OCI-LY7 (cell line): Measurements from ENCODE around the gene MYO3A. TPM values are rescaled to one million over a fixed set of nuclear protein-coding genes. Genes with fewer than 3 reads are reported as not detected.

Source experiments
- BruUV-seq: library from RNA; stranded (reverse); fragments of 400-500 nt; replicated peaks from 2 replicates; lab custom pipeline; 2021; lab: Mats Ljungman, UMichigan
- CTCF ChIA-PET: fragments of 300-600 bp; sonication (Branson Sonifier 250); formaldehyde crosslinking; loops from one replicate; lab custom pipeline; 2022; ENCODE audit warnings: antibody characterized with exemption; ENCODE audit not compliant: unreplicated experiment; lab: Charles Lee
- POLR2A ChIA-PET: fragments of 300-600 bp; sonication (Branson Sonifier 250); formaldehyde crosslinking; loops from one replicate; lab custom pipeline; 2022; ENCODE audit warnings: antibody characterized with exemption; lab: Charles Lee
- DNase-seq: peaks from one replicate; pipeline ENCODE4 v3.0.0-alpha.2; 2015; ENCODE audit warnings: low spot score
- H2AFZ ChIP-seq: fragments of 200-600 bp; sonication (generic), shearing (Covaris generic); 2 replicates; pipeline ENCODE4 v1.6.1; 2014; ENCODE audit warnings: mild to moderate bottlenecking, antibody characterized with exemption, low read length, moderate library complexity
- H3K27ac ChIP-seq: fragments of 200-600 bp; sonication (generic); 2 replicates; pipeline ENCODE4 v1.5.1; 2014; ENCODE audit warnings: mixed run types, low read depth, mild to moderate bottlenecking, moderate library complexity, low read length, inconsistent platforms; ENCODE audit not compliant: poor library complexity, severe bottlenecking
- H3K36me3 ChIP-seq: fragments of 200-600 bp; sonication (generic); 2 replicates; pipeline ENCODE4 v1.6.1; 2014; ENCODE audit warnings: mild to moderate bottlenecking, antibody characterized with exemption, low read length, moderate library complexity, mixed read lengths; ENCODE audit not compliant: insufficient read depth
- H3K4me1 ChIP-seq: fragments of 200-600 bp; sonication (generic); 2 replicates; pipeline ENCODE4 v1.5.1; 2014; ENCODE audit warnings: mild to moderate bottlenecking, low read length; ENCODE audit not compliant: insufficient read depth, poor library complexity, severe bottlenecking
- H3K4me2 ChIP-seq: fragments of 200-600 bp; sonication (generic); 2 replicates; pipeline ENCODE4 v1.6.1; 2014; ENCODE audit warnings: mild to moderate bottlenecking, low read length
- H3K4me3 ChIP-seq: fragments of 200-600 bp; sonication (generic); 2 replicates; pipeline ENCODE4 v1.5.1; 2014; ENCODE audit warnings: mild to moderate bottlenecking, low read depth, low read length; ENCODE audit not compliant: poor library complexity, severe bottlenecking
- H3K79me2 ChIP-seq: fragments of 200-600 bp; sonication (generic); 2 replicates; pipeline ENCODE4 v1.6.1; 2016; ENCODE audit warnings: low read depth, mild to moderate bottlenecking, low read length, moderate library complexity, mixed read lengths; ENCODE audit not compliant: insufficient read depth
- H3K9me2 ChIP-seq: fragments of 200-600 bp; sonication (generic); 2 replicates; pipeline ENCODE4 v1.6.1; 2016; ENCODE audit warnings: mild to moderate bottlenecking, low read length, mixed read lengths; ENCODE audit not compliant: insufficient read depth
- H3K9me3 ChIP-seq: fragments of 200-600 bp; sonication (generic); 2 replicates; pipeline ENCODE4 v1.6.1; 2014; ENCODE audit warnings: mild to moderate bottlenecking, mixed run types, low read length, mixed read lengths
- H4K20me1 ChIP-seq: fragments of 200-600 bp; sonication (generic); 2 replicates; pipeline ENCODE4 v1.6.1; 2014; ENCODE audit warnings: mild to moderate bottlenecking, antibody characterized with exemption, low read length, moderate library complexity, mixed read lengths; ENCODE audit not compliant: insufficient read depth
- CTCF ChIP-seq: fragments of 200-600 bp; sonication (generic); conservative IDR thresholded peaks from 2 replicates; pipeline ENCODE4 v1.5.1; 2014; ENCODE audit warnings: mild to moderate bottlenecking, antibody characterized with exemption, low read length, moderate library complexity, mixed read lengths
- EZH2phosphoT487 ChIP-seq: fragments of 200-600 bp; sonication (generic); IDR thresholded peaks from 2 replicates; pipeline ENCODE4 v1.6.1; 2018; ENCODE audit warnings: low read depth, borderline replicate concordance, mild to moderate bottlenecking, mixed run types, antibody characterized with exemption, low read length, moderate library complexity, mixed read lengths
- intact Hi-C: fragments of 100-400 bp; cut with micrococcal nuclease; formaldehyde crosslinking; loops from one replicate; pipeline ENCODE4 v1.10.0; 2022; ENCODE audit not compliant: unreplicated experiment
- total RNA-seq, 2 experiments: library from RNA; depleted of rRNA in 1 of 2; stranded (reverse); fragments of >200 nt in 1 of 2; shearing (Covaris generic) in 1 of 2; gene quantifications; 2 replicates each; pipeline ENCODE4 v1.2.3, GENCODE V29; 2014 to 2022

MYO3A gene
- total RNA-seq, 2 experiments from 2014 or later, result not detected

GRCh38 chr10:26173837-26174236, 239.8 kb downstream of the MYO3A start:
- Histone ChIP-seq H3K36me3 (no peaks in the 10 kb centered on the region), H3K4me2 (no peak overlapping the region), H4K20me1 (no peaks in the 10 kb centered on the region), H3K4me3 (no peak overlapping the region), H3K4me1 (no peaks in the 10 kb centered on the region), H3K9me2 (no peaks in the 10 kb centered on the region), H3K79me2 (no peaks in the 10 kb centered on the region), H2AFZ (no peak overlapping the region), H3K9me3 (no peaks in the 10 kb centered on the region), H3K27ac (no peak overlapping the region)
- ChIA-PET CTCF (no interaction called here), POLR2A (interaction anchor here (0.9 to 1.3 kb wide), 2 partner anchors 8 to 11 kb away, joined by 6 to 7 read pairs; no protein-coding TSS in a partner anchor)
- intact Hi-C loops, result no loop called here
- TF ChIP-seq CTCF, result no peak
- TF ChIP-seq EZH2phosphoT487, result no peak
- no peak for DNase-seq
- no TSS peak for BruUV-seq

DNA sequence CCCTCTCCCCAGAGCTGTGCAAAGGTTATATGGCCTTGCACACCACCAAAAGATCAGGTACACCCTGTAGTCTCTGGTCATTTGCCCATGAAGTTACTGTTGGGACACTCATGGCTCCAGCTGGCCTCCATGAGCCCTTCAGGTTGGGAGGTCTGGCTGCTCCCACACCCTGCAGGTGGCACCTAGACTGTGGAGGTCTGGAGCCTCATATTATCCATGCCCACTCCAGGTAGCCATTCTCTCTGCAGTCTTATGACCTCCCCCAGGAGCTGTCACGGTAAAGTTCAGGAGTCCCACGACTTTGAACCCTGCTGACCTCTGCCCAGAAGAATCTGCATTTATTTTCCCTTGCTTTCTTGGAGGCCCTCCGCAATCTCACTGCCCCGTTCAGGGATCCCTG, 243.3 kb downstream of the MYO3A start:
- Histone ChIP-seq H2AFZ (no peak overlapping the region), H3K79me2 (no peaks in the 10 kb centered on the region), H3K4me2 (no peak overlapping the region), H3K36me3 (no peaks in the 10 kb centered on the region), H3K4me1 (no peaks in the 10 kb centered on the region), H3K9me2 (no peaks in the 10 kb centered on the region), H4K20me1 (no peaks in the 10 kb centered on the region), H3K27ac (no peak overlapping the region), H3K9me3 (no peaks in the 10 kb centered on the region), H3K4me3 (no peak overlapping the region)
- DNase-seq, result no peak
- ChIA-PET POLR2A (no interaction called here), CTCF (no interaction called here)
- no peak for TF ChIP-seq CTCF
- no peak for TF ChIP-seq EZH2phosphoT487
- BruUV-seq, result no TSS peak
- intact Hi-C loops, result no loop called here

DNA sequence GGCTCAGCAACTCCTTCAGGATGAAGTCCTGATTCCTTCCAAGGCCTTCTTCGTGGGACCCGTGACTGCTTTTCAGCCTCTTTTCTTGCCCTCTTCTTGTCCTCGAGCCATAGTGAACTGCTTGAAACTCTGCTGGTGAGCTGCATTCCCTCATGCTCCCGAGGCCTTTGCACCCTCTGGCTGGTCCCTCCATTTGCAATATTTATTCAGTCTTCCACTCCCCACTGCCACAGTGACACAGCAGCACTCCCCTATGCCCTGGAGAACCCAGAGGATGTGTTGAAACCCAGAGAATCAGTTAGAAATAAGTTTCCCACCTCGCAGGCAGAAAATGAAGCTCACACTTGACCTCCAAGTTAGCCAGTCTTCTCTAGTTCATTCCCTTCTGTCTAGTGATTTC, 260.2 kb downstream of the MYO3A start:
- BruUV-seq, result no TSS peak
- no peak for DNase-seq
- H3K27ac ChIP-seq, result no peak overlapping the region
- no peak overlapping the region for H3K4me3 ChIP-seq
- CTCF ChIA-PET, result no interaction called here
- POLR2A ChIA-PET, result interaction anchor here (0.6 to 0.7 kb wide), 2 partner anchors 25 to 57 kb away, joined by 3 to 4 read pairs; no protein-coding TSS in a partner anchor
- no peak overlapping the region for H3K4me2 ChIP-seq
- peaks cover 5% of the 10 kb centered on the region for H3K4me1 ChIP-seq
- H3K36me3 ChIP-seq, result no peaks in the 10 kb centered on the region
- intact Hi-C loops, result no loop called here
- H3K79me2 ChIP-seq, result no peaks in the 10 kb centered on the region
- H3K9me3 ChIP-seq, result no peaks in the 10 kb centered on the region
- H3K9me2 ChIP-seq, result no peaks in the 10 kb centered on the region
- H4K20me1 ChIP-seq, result no peaks in the 10 kb centered on the region
- H2AFZ ChIP-seq, result no peak overlapping the region
- TF ChIP-seq EZH2phosphoT487, result no peak
- TF ChIP-seq CTCF, result no peak
